C4-2B (cell line): ENCODE measurements around the gene BMF.

ENCODE experiments used
- CTCF ChIP-seq: fragments of 450-650 bp; conservative IDR thresholded peaks from 2 replicates; pipeline ENCODE4 v1.5.1; 2017; ENCODE audit warnings: mild to moderate bottlenecking
- ZFX ChIP-seq: fragments of 450-650 bp; IDR thresholded peaks from 2 replicates; pipeline ENCODE4 v1.6.1; 2017

GRCh38 chr15:40052604-40053003, 56.1 kb downstream of the BMF start:
- TF ChIP-seq CTCF: no peak
- TF ChIP-seq ZFX: no peak
